Tibial nerve (tissue), 4 donors: ENCODE measurements around the gene DDIT3.

Source experiments
- EP300 ChIP-seq, 2 donors: sonication (generic); formaldehyde crosslinking; IDR thresholded peaks; one replicate each; pipeline ENCODE4 v1.6.1; 2017; ENCODE audit warnings: antibody characterized with exemption in 2 of 2, mild to moderate bottlenecking in 1 of 2
- POLR2A ChIP-seq, 2 donors: fragments of 450-650 bp; IDR thresholded peaks; one replicate each; pipeline ENCODE4 v1.6.1; 2017; ENCODE audit warnings: antibody characterized with exemption in 2 of 2, mild to moderate bottlenecking in 2 of 2, moderate library complexity in 2 of 2
- TF ChIP-seq, protein P1 (sequence below), 5 experiments: fragments of 200-600 bp in 3 of 5; fragments of 450-650 bp in 2 of 5; sonication (generic) in 3 of 5; IDR thresholded peaks; one replicate each; pipeline ENCODE4 v1.5.1; 2016 to 2019; ENCODE audit warnings: antibody characterized with exemption in 5 of 5, mild to moderate bottlenecking in 3 of 5, moderate library complexity in 2 of 5

DNA sequence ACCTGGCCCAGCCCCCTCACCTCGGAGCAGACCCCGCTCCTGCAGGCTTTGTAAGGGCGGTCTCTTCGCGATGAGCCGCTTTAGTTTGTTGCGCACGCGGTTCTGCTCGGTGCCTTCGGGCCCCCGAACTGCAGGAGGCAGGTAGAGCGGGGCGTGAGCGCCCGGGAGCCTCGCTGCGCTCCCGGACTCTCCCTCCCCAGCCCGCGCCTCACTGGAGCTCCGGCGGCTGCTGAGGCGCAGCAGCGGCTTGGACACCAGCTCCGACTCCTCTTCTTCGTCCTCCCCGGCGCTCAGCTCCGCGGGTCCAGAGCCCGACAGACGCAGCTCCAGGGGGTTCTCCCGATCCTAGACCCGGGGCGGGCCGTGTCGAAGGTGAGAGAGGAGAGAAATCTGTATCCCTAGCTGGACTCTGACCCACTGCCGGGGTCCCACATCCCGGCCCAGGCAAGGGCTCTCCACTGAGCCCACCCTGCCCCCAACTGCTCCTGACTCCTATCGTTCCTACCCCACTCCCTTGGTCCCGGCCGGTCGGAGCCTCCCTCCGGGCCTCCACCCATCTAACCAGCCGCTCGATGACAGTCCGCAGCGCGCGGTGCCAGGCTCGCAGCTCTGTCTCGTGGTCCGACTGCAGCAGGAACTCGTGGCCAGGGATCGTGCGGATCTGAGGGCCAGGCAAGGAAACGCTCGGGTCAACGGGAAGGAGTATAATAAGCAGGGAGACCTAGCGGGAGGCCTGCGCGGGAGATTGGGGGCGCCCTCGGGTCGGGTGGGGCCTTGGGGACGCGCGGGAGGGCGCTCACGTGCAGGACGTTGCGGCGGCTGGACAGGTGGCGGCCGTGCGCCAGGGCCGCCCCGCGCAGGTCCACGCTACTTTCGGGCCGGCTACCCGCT, 44.8 kb downstream of the DDIT3 start:
- TF ChIP-seq, protein P1, sequence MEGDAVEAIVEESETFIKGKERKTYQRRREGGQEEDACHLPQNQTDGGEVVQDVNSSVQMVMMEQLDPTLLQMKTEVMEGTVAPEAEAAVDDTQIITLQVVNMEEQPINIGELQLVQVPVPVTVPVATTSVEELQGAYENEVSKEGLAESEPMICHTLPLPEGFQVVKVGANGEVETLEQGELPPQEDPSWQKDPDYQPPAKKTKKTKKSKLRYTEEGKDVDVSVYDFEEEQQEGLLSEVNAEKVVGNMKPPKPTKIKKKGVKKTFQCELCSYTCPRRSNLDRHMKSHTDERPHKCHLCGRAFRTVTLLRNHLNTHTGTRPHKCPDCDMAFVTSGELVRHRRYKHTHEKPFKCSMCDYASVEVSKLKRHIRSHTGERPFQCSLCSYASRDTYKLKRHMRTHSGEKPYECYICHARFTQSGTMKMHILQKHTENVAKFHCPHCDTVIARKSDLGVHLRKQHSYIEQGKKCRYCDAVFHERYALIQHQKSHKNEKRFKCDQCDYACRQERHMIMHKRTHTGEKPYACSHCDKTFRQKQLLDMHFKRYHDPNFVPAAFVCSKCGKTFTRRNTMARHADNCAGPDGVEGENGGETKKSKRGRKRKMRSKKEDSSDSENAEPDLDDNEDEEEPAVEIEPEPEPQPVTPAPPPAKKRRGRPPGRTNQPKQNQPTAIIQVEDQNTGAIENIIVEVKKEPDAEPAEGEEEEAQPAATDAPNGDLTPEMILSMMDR (IDR thresholded peaks at IDR 0.05) = no peak
- no peak for TF ChIP-seq POLR2A (IDR thresholded peaks at IDR 0.05)
- TF ChIP-seq EP300 (IDR thresholded peaks at IDR 0.05) = no peak
